ENCODE data around the gene ZNHIT1. TPM values are rescaled to one million over a fixed set of nuclear protein-coding genes. Genes with fewer than 3 reads are reported as not detected.

The ZNHIT1 gene
- polyA plus RNA-seq, 1 donor: 55.8 TPM

Other genes with a start within 250 kb of the ZNHIT1 start
- gene MUC12, start 248.6 kb upstream of the ZNHIT1 start, polyA plus RNA-seq (ENCODE audit: insufficient read length): 0.02 TPM
- gene MUC17, start 198.1 kb upstream of the ZNHIT1 start, polyA plus RNA-seq (ENCODE audit: insufficient read length): not detected
- gene TRIM56, start 132.7 kb upstream of the ZNHIT1 start, polyA plus RNA-seq (ENCODE audit: insufficient read length): 19.9 TPM
- 1.1 TPM for gene SERPINE1, start 91.1 kb upstream of the ZNHIT1 start, polyA plus RNA-seq (ENCODE audit: insufficient read length)
- 66.7 TPM for gene AP1S1, start 63.7 kb upstream of the ZNHIT1 start, polyA plus RNA-seq (ENCODE audit: insufficient read length)
- gene VGF, start 52.6 kb upstream of the ZNHIT1 start, polyA plus RNA-seq (ENCODE audit: insufficient read length): 0.20 TPM
- gene NAT16, start 37.9 kb upstream of the ZNHIT1 start, polyA plus RNA-seq (ENCODE audit: insufficient read length): not detected
- gene MOGAT3, start 17.1 kb upstream of the ZNHIT1 start, polyA plus RNA-seq (ENCODE audit: insufficient read length): 0.90 TPM
- gene PLOD3, start 584 bp upstream of the ZNHIT1 start, polyA plus RNA-seq (ENCODE audit: insufficient read length): 50.1 TPM
- gene CLDN15, start 19.6 kb downstream of the ZNHIT1 start, polyA plus RNA-seq (ENCODE audit: insufficient read length): 12.1 TPM
- gene FIS1, start 26.9 kb downstream of the ZNHIT1 start, polyA plus RNA-seq (ENCODE audit: insufficient read length): 130 TPM
- gene IFT22, start 103.6 kb downstream of the ZNHIT1 start, polyA plus RNA-seq (ENCODE audit: insufficient read length): 69.8 TPM
- gene COL26A1, start 144.7 kb downstream of the ZNHIT1 start, polyA plus RNA-seq (ENCODE audit: insufficient read length): 22.5 TPM

Data from left kidney (tissue), 1 donor.